ENCODE results near the gene RARA.

DNA sequence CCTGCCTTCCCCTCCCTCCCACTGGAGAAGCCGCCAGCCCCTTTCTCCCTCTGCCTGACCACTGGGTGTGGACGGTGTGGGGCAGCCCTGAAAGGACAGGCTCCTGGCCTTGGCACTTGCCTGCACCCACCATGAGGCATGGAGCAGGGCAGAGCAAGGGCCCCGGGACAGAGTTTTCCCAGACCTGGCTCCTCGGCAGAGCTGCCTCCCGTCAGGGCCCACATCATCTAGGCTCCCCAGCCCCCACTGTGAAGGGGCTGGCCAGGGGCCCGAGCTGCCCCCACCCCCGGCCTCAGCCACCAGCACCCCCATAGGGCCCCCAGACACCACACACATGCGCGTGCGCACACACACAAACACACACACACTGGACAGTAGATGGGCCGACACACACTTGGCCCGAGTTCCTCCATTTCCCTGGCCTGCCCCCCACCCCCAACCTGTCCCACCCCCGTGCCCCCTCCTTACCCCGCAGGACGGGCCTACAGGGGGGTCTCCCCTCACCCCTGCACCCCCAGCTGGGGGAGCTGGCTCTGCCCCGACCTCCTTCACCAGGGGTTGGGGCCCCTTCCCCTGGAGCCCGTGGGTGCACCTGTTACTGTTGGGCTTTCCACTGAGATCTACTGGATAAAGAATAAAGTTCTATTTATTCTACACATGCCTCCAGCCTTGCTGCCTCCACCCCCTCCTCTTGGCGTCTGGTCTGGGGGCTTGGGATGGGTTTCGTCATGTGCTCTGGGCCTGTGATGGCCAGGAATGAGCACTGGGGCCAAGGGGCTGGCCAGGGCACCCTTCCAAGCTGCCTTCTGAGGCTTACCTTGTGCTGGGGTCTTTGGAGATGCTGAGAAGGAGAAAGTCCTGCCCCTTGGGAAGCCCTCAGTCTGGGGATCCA, 48.3 kb downstream of the RARA start:
- TF ChIP-seq POLR2AphosphoS5 (IDR thresholded peaks at IDR 0.05; ENCODE audit: borderline replicate concordance, low read depth, low read length) (no peak), EZH2 (IDR thresholded peaks at IDR 0.05) (no peak)
